Measurements from ENCODE around the gene NYAP1.
"Not testable (repeated sequence)": the region's sequence is repeated elsewhere in the genome, so short reads cannot be mapped to it uniquely, and the experiment has no call there.

Gene NYAP1

GRCh38 chr7:100483722-100484672 is at the start of gene NYAP1:
TSS of gene NYAP1 (plus strand) at chr7:100483927. CDS start at chr7:100485312, 1,385 bp downstream.
- peak; percentile 34 to 35 for DNase-seq (ENCODE audit: low read depth in 1 of 2, low spot score in 1 of 2)

DNA sequence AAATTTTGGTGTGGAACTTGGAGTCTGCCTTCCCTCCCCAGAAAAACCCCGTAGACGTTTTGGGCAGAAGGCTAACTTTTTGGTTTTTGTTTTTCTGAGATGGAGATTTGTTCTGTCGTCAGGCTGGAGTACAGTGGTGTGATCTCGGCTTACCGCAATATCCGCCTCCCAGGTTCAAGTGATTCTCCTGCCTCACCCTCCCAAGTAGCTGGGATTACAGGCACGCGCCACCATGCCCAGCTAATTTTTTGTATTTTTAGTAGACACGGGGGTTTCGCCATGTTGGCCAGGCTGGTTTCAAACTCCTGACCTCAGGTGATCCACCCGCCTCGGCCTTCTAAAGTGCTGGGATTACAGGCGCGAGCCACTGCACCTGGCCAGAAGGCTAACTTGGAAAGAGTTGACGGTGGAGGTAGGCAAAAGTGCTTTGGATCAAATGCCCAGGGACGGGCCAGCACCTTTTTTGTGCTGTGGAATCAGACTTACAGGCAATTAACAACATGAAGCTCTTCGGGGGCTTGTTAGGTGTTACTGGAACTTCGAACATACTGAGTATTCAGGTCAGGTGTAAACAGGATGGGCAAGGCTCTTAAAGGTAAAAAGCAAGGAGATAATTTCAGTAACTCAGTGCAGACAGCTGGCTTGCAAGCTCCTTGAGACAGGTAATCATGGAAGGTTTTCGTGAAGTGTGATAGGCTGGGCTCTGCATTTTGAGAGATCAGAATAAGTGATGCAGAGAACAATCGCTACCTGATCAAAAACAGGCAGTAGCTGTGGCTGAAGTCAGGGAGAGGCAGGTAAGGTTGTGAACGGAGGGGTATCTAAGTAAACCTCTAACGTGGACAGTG is 49.2 kb upstream of the NYAP1 start:
- no peak for DNase-seq (ENCODE audit: low read depth in 1 of 2, low spot score in 1 of 2)

GRCh38 chr7:100435401-100436304 is 48.1 kb upstream of the NYAP1 start:
- peak; percentile 31 to 38 for DNase-seq (ENCODE audit: low read depth in 1 of 2, low spot score in 1 of 2)

DNA sequence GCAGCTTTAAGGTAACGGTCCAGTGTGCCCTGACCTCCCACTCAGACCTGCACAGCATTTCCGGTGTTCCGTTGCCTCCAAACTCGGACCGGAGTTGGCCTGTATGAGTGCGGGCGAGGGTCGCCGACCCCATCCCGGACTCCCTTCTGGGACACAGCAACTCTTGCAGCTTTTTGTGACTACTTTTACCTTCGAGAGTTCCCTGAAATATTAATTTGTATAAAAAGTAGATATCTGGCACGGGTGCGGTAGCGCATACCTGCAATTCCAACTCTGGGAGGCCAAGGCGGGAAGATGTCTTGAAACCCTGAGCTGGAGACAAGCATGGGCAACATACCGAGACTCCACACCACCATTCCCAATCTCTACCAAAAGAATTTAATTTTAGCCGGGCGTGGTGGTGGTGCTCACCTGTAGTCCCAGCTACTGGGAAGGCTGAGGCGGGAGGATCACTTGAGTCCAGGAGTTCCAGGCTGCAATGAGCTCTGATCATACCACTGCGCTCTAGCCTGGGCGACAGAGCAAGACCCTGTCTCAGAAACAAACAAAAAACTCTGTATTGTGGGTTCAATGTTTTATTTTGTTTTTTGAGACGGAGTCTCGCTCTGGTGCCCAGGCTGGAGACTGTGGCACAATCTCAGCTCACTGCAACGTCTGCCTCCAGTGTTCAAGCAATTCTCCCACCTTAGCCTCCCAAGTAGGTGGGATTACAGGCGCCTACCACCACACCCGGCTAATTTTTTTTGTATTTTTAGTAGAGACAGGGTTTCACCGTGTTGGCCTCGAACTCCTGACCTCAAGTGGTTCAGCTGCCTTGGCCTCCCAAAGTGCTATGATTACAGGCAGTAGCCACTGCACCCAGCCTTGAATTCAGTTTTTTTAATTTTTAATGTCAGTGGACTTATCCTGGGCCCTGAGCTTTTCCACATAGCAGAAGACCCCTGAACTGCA is 46.3 kb upstream of the NYAP1 start:
- DNase-seq (ENCODE audit: low read depth in 1 of 2, low spot score in 1 of 2) = no peak

GRCh38 chr7:100438172-100438571 is 45.6 kb upstream of the NYAP1 start:
- DNase-seq (ENCODE audit: low read depth in 1 of 2, low spot score in 1 of 2) = no peak

- not testable (repeated sequence) for DNase-seq (ENCODE audit: low read depth in 1 of 2, low spot score in 1 of 2)
Measured at GRCh38 chr7:100438731-100439130, 45.0 kb upstream of the NYAP1 start.

DNA sequence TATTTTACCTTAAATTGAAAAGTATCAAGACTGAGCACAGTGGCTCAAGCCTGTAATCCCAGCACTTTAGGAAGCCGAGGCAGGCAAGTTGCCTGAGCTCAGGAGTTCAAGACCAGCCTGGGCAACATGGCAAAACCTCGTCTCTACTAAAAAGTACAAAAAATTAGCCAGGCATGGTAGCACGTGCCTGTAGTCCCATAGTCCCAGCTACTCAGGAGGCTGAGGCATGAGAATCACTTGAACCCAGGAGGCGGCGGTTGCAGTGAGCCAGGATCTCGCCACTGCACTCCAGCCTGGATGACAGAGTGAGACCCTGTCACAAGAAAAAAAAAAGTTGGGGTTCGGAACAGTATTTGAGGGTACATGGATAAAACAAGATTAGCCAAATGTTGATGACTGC is 44.5 kb upstream of the NYAP1 start:
- DNase-seq (ENCODE audit: low read depth in 1 of 2, low spot score in 1 of 2) = not testable (repeated sequence)

DNA sequence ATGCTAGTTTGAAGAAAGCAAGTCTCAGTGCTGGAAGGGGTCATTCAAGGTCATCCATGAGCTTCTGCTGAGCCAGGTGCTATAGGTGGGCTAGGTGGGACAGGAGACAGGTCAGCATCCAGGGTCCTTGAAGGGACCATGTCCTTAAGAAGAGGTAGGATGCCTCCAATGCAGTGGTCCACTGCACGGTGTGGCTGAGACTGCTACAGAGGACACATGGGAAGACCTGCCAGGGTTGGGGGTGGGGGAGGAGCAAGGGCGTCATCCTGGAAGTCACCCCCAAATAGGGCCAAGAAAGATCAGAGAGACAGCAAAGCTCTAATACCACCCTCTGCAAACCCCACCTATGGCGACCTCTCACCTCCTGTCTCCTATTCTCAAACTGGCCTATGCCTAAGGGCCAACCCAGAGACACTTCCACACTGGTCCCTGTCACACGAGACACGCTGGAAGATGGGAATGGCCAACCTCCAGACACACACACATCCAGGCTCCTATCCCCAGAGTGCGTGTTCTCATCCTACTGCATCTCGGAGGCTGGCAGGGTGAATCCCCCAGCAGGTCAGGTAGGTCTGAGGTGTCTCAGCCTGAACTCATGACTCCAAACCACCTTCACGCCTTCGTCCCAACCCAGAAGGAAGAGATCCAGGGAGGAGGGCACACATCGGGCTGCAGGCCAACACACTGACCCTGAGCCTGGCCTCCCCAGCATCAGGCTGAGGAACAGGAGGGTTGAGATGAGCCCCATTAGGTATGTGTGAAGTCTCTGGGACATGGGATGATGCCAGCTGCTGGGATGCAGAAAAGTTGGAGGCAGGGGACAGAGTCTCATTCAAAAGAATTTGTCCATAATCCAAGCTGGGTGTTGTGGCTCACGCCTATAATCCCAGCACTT is 41.8 kb upstream of the NYAP1 start:
- no peak for DNase-seq (ENCODE audit: low read depth in 1 of 2, low spot score in 1 of 2)

GRCh38 chr7:100443096-100443840 is 40.5 kb upstream of the NYAP1 start:
- DNase-seq (ENCODE audit: low read depth in 1 of 2, low spot score in 1 of 2) = no peak

GRCh38 chr7:100444311-100445278 is 39.1 kb upstream of the NYAP1 start:
- no peak for DNase-seq (ENCODE audit: low read depth in 1 of 2, low spot score in 1 of 2)

GRCh38 chr7:100446040-100446439 is 37.7 kb upstream of the NYAP1 start:
- DNase-seq (ENCODE audit: low read depth in 1 of 2, low spot score in 1 of 2) = no peak

DNA sequence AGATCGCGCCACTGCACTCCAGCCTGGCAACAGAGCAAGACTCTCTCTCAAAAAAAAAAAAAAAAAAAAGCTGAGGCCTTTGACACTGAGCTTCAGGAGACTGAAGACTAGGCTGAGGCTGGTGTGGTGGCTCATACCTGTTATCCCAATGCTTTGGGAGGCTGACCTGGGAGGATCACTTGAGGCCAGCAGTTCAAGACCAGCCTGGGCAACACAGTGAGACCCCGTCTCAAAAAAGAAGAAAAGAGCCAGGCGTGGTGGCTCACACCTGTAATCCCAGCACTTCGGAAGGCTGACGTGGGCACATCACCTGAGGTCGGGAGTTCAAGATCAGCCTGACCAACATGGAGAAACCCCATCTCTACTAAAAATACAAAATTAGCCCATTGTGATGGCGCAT is 36.4 kb upstream of the NYAP1 start:
- DNase-seq (ENCODE audit: low read depth in 1 of 2, low spot score in 1 of 2) = not testable (repeated sequence)

GRCh38 chr7:100449190-100449795 is 34.4 kb upstream of the NYAP1 start:
- no peak for DNase-seq (ENCODE audit: low read depth in 1 of 2, low spot score in 1 of 2)

- DNase-seq (ENCODE audit: low read depth in 1 of 2, low spot score in 1 of 2) = no peak
Measured at GRCh38 chr7:100452513-100452912, 31.2 kb upstream of the NYAP1 start.

DNA sequence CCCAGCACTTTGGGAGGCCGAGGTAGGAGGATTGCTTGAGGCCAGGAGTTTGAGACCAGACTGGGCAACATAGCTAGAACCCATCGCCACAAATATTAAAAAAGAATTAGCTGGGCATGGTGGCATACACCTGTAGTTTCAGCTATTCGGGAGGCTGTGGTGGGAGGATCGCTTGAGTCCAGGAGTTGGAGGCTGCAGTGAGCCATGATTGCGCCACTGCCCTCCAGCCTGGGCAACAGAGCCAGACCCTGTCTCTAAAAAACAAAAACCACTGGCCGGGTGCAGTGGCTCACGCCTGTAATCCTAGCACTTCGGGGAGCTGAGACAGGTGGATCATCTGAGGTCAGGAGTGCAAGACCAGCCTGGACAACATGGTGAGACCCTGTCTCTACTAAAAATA is 29.9 kb upstream of the NYAP1 start:
- DNase-seq (ENCODE audit: low read depth in 1 of 2, low spot score in 1 of 2) = not testable (repeated sequence)

GRCh38 chr7:100455206-100455605 is 28.5 kb upstream of the NYAP1 start:
- no peak for DNase-seq (ENCODE audit: low read depth in 1 of 2, low spot score in 1 of 2)
